ENCODE results near the gene TUBGCP6. TPM values are rescaled to one million over a fixed set of nuclear protein-coding genes. Genes with fewer than 3 reads are reported as not detected.

Gene TUBGCP6
- total RNA-seq, 1 donor from 2014 or later = 58.1 TPM

DNA sequence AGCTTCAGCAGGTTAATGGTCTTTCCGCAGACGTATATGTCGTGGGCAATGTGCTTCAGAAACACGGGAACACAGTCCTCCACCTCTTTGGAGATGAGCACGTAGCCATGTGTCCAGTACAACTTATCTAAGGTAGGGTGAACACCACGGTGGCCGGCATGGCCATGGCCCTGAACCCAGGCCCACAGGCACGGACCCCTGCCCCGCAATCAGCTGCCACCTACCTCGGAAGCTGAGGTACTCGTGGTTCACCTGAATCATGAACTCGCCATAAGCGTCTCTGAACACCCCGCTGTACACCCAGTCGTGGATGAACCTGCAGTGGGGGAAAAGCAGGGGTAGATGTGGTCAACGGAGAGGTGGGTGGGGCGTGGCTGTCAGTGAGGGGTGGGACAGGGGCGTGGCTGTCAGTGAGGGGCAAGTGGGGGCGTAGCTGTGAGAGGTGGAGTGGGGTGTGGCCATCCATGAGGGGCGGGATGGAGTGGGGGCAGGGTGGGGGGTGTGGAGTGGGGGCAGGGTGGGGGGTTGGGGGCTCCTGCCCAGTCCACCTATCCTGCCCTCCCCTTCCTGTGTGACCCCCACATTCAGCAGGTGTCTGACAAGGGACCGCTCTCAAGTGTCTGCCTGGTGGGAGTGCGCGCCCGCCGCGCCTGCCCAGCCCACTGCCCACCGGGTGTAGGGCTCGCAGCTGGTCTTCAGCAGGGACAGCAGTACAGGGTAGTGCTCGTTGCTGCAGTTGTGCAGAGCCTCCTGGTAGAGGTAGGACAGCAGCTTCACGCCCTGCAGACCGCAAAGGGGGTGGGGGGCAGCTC is 18.6 kb downstream of the TUBGCP6 start:
- Histone ChIP-seq H3K27ac (no peak overlapping the region), H3K4me3 (no peak overlapping the region), H3K9me3 (no peaks in the 10 kb centered on the region), H3K4me1 (no peaks in the 10 kb centered on the region), H3K27me3 (no peaks in the 10 kb centered on the region), H3K36me3 (peaks cover 80 to 83% of the 10 kb centered on the region in 2 donors)
- intact Hi-C loops (cut with DNase I) = no loop called here
- TF ChIP-seq, protein P1, sequence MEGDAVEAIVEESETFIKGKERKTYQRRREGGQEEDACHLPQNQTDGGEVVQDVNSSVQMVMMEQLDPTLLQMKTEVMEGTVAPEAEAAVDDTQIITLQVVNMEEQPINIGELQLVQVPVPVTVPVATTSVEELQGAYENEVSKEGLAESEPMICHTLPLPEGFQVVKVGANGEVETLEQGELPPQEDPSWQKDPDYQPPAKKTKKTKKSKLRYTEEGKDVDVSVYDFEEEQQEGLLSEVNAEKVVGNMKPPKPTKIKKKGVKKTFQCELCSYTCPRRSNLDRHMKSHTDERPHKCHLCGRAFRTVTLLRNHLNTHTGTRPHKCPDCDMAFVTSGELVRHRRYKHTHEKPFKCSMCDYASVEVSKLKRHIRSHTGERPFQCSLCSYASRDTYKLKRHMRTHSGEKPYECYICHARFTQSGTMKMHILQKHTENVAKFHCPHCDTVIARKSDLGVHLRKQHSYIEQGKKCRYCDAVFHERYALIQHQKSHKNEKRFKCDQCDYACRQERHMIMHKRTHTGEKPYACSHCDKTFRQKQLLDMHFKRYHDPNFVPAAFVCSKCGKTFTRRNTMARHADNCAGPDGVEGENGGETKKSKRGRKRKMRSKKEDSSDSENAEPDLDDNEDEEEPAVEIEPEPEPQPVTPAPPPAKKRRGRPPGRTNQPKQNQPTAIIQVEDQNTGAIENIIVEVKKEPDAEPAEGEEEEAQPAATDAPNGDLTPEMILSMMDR (IDR thresholded peaks at IDR 0.05) = no peak
- no peak for DNase-seq (ENCODE audit: low spot score in 2 of 2)

DNA sequence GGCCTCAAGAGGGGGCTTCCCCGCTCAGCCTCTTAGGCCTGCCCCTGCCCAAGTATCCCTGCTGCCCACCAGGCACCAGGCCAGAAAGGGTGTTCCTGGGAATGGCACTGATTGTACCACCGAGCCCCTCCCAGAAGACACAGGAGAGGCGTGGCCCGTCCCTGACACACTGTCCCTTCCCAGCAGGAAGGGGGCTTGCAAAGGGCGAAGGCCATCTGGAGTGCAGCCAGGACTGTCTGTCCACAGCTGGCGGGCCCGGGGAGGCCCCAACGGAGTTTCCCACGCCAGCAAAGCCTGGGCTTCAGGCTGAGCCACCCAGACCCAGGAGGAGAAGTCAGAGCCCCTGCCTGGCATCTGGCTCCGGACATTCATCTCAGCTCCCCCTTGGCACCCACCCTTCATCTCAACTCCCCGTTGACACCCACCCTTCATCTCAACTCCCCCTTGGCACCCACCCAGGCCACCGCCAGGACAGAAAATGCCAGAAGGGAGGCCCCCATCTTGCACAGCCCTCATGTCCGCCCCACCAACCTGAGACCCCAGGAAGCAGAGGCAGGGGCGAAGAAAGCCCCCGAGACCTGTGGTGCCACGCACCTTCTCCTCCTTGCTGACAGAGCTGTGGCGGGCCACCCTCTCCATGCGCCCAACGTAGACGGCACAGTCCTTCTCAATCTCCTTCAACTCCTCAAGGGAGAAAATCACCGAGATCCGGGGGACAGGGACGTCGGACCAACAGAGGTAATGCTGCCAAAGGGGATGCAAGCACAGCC is 19.4 kb downstream of the TUBGCP6 start:
- TF ChIP-seq, protein P1 (IDR thresholded peaks at IDR 0.05) = no peak
- Histone ChIP-seq H3K4me3 (no peak overlapping the region), H3K27ac (no peak overlapping the region), H3K36me3 (peaks cover 89 to 92% of the 10 kb centered on the region in 2 donors), H3K9me3 (no peaks in the 10 kb centered on the region), H3K27me3 (no peaks in the 10 kb centered on the region), H3K4me1 (no peaks in the 10 kb centered on the region)
- intact Hi-C loops (cut with DNase I) = no loop called here
- no peak for DNase-seq (ENCODE audit: low spot score in 2 of 2)

DNA sequence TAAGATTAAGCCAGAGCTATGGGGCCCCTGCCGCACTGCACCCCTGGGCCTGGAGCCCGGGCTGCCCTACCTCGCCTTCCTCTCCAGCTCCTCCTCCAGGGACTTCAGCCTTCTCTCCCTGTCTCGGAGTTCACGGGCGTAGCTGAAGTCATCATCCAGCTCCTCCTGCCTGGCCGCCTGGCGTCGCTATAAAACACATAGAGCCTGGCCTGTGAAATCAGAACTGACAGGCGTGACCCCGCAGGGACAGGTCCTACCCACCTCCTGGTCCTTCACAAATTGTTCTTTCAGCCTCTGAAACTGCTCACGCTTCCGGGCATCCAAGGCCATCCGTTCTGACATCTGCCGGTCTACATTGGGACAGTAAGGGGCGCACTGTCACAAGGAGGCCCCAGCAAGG is 20.8 kb downstream of the TUBGCP6 start:
- H3K36me3 ChIP-seq = peaks cover 85 to 94% of the 10 kb centered on the region in 2 donors
- intact Hi-C loops (cut with DNase I) = no loop called here
- no peak overlapping the region for H3K4me3 ChIP-seq
- H3K9me3 ChIP-seq = no peaks in the 10 kb centered on the region
- no peaks in the 10 kb centered on the region for H3K27me3 ChIP-seq
- no peak overlapping the region for H3K27ac ChIP-seq
- TF ChIP-seq, protein P1 (IDR thresholded peaks at IDR 0.05) = no peak
- DNase-seq (ENCODE audit: low spot score in 2 of 2) = no peak
- no peaks in the 10 kb centered on the region for H3K4me1 ChIP-seq

DNA sequence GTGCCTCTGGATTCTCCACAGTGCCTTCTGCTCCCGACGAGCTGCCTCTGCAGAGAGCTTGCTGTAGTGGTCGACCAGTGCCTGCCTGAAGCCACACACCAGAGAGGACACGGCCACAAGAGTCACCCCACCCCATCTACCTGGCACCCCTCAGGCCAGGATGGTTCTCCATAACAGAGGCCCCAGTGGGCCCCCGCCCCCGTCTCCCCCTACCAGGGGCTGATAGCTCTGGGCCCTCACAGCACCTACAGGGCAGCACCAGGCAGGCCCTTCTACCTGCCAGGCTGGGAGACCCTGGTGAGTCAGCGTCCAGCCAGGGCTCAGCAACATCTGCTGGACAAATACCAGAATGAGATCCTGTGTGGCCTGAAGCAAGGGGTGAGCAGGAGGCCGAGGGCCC is 22.3 kb downstream of the TUBGCP6 start:
- Histone ChIP-seq H3K27me3 (no peaks in the 10 kb centered on the region), H3K36me3 (peaks cover 87 to 94% of the 10 kb centered on the region in 2 donors), H3K4me1 (no peaks in the 10 kb centered on the region), H3K27ac (no peak overlapping the region), H3K9me3 (no peaks in the 10 kb centered on the region), H3K4me3 (no peak overlapping the region)
- TF ChIP-seq, protein P1 (IDR thresholded peaks at IDR 0.05) = no peak
- no peak for DNase-seq (ENCODE audit: low spot score in 2 of 2)
- intact Hi-C loops (cut with DNase I) = no loop called here

DNA sequence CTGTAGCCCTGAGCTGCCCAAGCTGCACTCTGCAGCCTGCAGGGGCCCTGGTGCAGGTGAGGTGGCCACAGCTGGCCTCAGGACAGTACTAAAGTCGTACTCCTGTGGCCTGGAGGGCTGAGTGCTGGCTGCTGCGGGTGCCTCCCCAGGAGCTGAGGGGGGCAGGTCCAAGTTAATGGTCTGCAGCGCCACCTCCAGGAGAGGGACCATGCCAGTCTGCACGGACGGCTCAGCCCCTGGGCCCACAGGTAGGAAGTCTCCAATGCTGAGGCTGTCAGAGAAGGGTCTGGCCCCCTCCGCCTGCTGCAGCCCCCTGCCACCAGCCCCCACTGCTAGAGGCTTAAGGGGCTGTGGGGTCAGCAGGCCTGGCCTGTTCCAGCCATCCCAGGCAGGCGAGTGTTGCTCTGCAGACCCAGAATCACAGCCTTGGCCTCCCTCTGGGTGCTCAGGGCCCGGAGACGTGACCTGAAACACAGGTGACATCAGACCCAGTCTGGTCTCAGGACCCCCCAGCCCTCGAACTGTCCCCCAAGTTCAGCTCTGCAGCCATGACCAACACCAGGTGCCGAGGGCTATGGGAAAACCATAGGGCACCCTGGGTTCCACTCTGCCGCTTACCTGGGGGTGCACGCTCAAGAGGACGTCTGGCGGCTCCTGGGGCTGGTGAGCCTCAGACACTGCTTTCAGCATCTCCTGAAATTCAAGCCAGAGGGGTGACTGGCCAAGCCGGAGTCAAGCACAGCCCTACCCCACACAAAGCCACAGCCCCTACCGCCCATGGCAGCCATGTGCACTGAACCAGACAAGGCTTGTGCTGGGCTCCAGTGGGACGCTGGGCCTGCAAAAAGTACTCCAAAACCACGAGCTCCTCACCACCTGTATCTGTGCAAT is 23.2 kb downstream of the TUBGCP6 start:
- no peak overlapping the region for H3K27ac ChIP-seq
- intact Hi-C loops (cut with DNase I) = no loop called here
- DNase-seq (ENCODE audit: low spot score in 2 of 2) = no peak
- H3K36me3 ChIP-seq = peaks cover 87 to 94% of the 10 kb centered on the region in 2 donors
- H3K27me3 ChIP-seq = no peaks in the 10 kb centered on the region
- no peaks in the 10 kb centered on the region for H3K9me3 ChIP-seq
- H3K4me1 ChIP-seq = no peaks in the 10 kb centered on the region
- H3K4me3 ChIP-seq = no peak overlapping the region
- TF ChIP-seq, protein P1 (IDR thresholded peaks at IDR 0.05) = no peak

Measured in ascending aorta (tissue), 2 donors.